NT2/D1 (cell line): ENCODE results near the gene STRIP2.

ENCODE experiments used
- DNase-seq: peaks from one replicate; pipeline ENCODE4 v3.0.0-alpha.2; 2011; ENCODE audit warnings: low read depth, low spot score
- H3K27me3 ChIP-seq: 2 replicates; pipeline ENCODE4 v1.6.0; 2011; ENCODE audit warnings: mild to moderate bottlenecking; ENCODE audit not compliant: insufficient read length, insufficient read depth
- H3K36me3 ChIP-seq: 2 replicates; pipeline ENCODE4 v1.6.1; 2011; ENCODE audit warnings: mild to moderate bottlenecking, low read length, mixed read lengths; ENCODE audit not compliant: insufficient read depth, insufficient read length
- H3K4me1 ChIP-seq: 2 replicates; pipeline ENCODE4 v1.5.1; 2011; ENCODE audit not compliant: insufficient read depth, insufficient read length
- H3K4me3 ChIP-seq: 2 replicates; pipeline ENCODE4 v1.5.1; 2011; ENCODE audit warnings: low read depth; ENCODE audit not compliant: insufficient read length
- H3K9ac ChIP-seq: 2 replicates; pipeline ENCODE4 v1.6.0; 2011; ENCODE audit warnings: low read depth; ENCODE audit not compliant: insufficient read length
- H3K9me3 ChIP-seq: 2 replicates; pipeline ENCODE4 v1.5.1; 2011; ENCODE audit warnings: mild to moderate bottlenecking, low read length; ENCODE audit not compliant: insufficient read depth
- SUZ12 ChIP-seq: IDR thresholded peaks from 2 replicates; pipeline ENCODE4 v1.6.1; 2011; ENCODE audit not compliant: insufficient read length, insufficient read depth; ENCODE audit errors: extremely low read depth
- YY1 ChIP-seq: IDR thresholded peaks from 2 replicates; pipeline ENCODE4 v1.6.1; 2011; ENCODE audit not compliant: insufficient read length, insufficient read depth
- ZNF274 ChIP-seq: IDR thresholded peaks from 2 replicates; pipeline ENCODE4 v1.6.1; 2011; ENCODE audit warnings: mild to moderate bottlenecking, low read depth, low read length

The STRIP2 gene

DNA sequence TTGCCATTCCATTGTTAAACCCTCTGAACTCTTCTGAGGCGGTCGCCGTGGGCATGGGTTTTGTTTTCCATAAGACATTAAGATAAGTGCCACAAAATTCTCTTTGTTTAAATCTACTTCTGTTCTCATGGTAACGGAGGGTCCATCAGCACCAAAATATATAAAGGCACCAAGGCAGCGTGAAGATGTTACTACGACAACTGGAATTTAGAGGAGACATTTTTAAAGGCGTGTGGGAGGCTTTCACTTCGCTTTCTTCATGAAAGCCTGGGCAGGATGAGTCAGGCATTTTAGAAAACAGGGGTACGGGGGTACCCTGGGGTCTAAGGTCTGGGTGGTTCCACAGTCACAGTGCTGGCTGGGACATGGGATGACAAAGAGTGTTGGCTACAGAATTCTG, 102.1 kb downstream of the STRIP2 start:
- DNase-seq, result no peak
- H3K9ac ChIP-seq, result no peak overlapping the region
- TF ChIP-seq SUZ12 (no peak), YY1 (no peak), ZNF274 (no peak)
- no peaks in the 10 kb centered on the region for H3K36me3 ChIP-seq
- peaks cover 6% of the 10 kb centered on the region for H3K4me1 ChIP-seq
- no peak overlapping the region for H3K4me3 ChIP-seq
- H3K9me3 ChIP-seq, result no peaks in the 10 kb centered on the region
- no peaks in the 10 kb centered on the region for H3K27me3 ChIP-seq
